Measurements from ENCODE around the gene VDR.

DNA sequence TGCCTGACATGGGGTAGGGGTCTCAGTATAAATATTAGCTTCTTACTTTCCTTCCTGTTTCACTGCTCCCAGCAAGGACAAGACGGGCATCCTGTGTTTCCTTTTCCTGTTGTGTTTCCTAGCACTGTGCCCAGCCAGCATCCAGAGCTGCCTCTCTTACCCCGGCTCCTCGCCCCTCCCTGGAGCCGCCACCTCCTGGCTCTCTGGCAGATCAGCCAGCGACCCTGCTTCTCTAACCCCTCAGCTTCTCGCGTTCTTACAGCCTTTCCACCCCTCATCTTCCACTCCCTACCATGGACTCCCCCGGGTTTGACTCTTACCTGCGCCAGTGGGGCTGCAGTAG, 102.9 kb downstream of the VDR start:
- TF ChIP-seq POLR2A (IDR thresholded peaks at IDR 0.05), result no peak
- TF ChIP-seq, protein P1, sequence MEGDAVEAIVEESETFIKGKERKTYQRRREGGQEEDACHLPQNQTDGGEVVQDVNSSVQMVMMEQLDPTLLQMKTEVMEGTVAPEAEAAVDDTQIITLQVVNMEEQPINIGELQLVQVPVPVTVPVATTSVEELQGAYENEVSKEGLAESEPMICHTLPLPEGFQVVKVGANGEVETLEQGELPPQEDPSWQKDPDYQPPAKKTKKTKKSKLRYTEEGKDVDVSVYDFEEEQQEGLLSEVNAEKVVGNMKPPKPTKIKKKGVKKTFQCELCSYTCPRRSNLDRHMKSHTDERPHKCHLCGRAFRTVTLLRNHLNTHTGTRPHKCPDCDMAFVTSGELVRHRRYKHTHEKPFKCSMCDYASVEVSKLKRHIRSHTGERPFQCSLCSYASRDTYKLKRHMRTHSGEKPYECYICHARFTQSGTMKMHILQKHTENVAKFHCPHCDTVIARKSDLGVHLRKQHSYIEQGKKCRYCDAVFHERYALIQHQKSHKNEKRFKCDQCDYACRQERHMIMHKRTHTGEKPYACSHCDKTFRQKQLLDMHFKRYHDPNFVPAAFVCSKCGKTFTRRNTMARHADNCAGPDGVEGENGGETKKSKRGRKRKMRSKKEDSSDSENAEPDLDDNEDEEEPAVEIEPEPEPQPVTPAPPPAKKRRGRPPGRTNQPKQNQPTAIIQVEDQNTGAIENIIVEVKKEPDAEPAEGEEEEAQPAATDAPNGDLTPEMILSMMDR (IDR thresholded peaks at IDR 0.05), result no peak
- TF ChIP-seq EP300 (IDR thresholded peaks at IDR 0.05), result no peak

Data from suprapubic skin (tissue), 3 donors.